HG03175 (cell line): ENCODE measurements around the gene SYT15B.
"Not testable (repeated sequence)": the region's sequence is repeated elsewhere in the genome, so short reads cannot be mapped to it uniquely, and the experiment has no call there.

Experiments used
- ATAC-seq: cut with Tn5 transposase; IDR thresholded peaks from one replicate; pipeline ENCODE4 v1.9.1; 2021; ENCODE audit warnings: mild to moderate bottlenecking, moderate library complexity; ENCODE audit not compliant: unreplicated experiment

The SYT15B gene

DNA sequence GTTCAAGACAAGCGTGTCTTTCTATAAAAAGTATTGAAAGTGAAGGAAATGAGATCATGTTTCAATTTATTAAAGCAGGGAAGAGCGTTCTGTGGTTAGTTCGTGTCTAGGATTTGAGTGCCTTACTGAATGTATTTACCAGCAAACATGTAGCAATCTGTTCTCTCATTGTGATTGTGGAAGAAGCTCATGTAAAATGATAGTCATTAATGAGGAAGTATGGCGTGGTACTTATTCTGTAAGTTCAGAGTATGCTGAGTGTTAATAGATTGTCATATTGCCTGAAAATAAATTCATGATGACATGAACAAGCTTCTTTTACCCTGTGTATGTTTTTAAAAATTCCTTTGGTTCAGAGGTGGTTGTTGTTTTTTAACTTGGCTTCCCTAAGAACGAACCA, 32.5 kb downstream of the SYT15B start:
- ATAC-seq = not testable (repeated sequence)

GRCh38 chr10:47725740-47726139, 37.7 kb downstream of the SYT15B start:
- not testable (repeated sequence) for ATAC-seq

DNA sequence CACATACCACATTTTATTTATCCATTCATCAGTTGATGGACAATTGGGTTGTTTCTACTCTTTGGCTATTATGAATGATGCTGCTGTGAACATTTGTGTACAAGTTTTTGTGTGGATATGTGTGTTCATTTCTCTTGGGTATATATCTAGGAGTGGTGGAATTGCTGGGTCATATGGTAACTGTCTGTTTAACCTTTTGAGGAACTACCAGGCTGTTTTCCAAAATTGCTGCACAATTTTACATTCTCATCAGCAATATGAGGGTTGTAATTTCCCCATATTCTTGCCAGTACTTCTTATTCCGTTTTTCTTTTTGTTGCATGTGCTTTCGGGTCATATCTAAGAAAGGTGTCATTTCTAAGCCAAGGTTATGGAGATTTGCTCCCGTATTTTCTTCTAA, 38.3 kb downstream of the SYT15B start:
- not testable (repeated sequence) for ATAC-seq

GRCh38 chr10:47724119-47724518, 39.3 kb downstream of the SYT15B start:
- ATAC-seq = not testable (repeated sequence)

DNA sequence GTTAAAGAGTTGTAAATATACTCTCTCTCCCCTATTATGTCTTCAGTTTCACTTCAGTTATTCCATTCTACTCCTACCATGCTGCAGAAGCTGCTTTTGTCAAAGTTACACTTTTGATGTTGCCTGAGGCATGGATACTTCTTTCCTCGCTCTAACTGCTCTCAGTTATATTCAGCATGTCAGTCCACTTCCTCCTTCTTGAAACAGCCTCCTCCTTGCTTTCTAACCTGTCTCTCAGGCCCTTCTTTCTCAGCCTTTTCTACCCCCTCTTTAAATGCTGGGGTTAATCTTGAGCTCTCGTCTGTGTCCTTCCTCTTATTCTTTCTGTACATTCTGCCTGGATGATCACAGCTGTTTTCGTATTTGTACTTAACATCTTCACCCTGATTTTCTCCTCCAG, 40.0 kb downstream of the SYT15B start:
- ATAC-seq = not testable (repeated sequence)

DNA sequence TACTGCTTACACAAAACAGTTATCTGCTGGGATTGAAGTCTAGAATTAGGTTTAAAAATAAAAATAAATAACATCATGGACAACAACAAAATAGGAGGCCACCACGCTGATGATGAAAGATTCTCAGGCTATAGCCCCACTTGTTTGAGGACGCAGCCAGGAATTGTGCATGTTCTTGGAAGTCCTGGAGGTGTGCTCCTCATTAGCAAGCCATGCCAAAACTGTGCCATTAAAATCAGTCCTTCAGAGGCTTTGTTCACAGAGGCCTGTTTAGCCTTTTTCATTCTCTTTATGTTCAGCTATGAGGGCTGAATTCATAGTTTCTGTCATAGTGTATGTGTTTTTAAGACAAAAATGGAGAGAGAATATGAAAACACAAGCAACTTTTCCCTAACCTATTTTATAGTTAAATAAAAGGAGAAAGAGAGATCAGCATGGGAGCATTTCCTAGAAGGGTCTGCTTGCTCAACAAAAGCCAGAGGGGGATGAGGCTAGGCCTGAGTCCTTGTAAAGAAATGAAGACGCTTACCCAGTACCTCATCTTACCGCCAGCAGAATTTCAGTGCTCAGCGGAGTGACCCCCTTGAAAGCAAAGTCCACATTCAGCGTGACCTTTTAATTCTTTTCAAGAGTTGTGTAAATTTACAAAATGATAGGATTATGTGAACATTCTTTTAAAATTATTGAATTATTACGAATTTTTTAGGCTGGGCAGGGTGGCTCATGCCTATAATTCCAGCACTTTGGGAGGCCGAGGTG, 46.2 kb downstream of the SYT15B start:
- ATAC-seq = not testable (repeated sequence)
